PC-3 (cell line): ENCODE measurements around the gene MAST4. TPM values are rescaled to one million over a fixed set of nuclear protein-coding genes. Genes with fewer than 3 reads are reported as not detected.

ENCODE experiments used
- ATAC-seq: fragments of 200-7000 bp; cut with Tn5 transposase; 2 replicates; pipeline ENCODE4 v1.9.1; 2020; ENCODE audit warnings: mild to moderate bottlenecking, moderate library complexity
- BruUV-seq: library from RNA; stranded (reverse); fragments of 400-500 nt; replicated peaks from 2 replicates; lab custom pipeline; 2021; lab: Mats Ljungman, UMichigan
- CTCF ChIA-PET: fragments of 300-600 bp; sonication (Branson Sonifier 250); formaldehyde crosslinking; loops from one replicate; lab custom pipeline; 2022; ENCODE audit warnings: antibody characterized with exemption; lab: Charles Lee
- POLR2A ChIA-PET: fragments of 300-600 bp; sonication (Branson Sonifier 250); formaldehyde crosslinking; loops from one replicate; lab custom pipeline; 2022; ENCODE audit warnings: antibody characterized with exemption; ENCODE audit not compliant: unreplicated experiment; lab: Charles Lee
- DNase-seq: peaks from one replicate; pipeline ENCODE4 v3.0.0-alpha.2; 2015
- H2AFZ ChIP-seq: fragments of 300-600 bp; sonication (generic); 2 replicates; pipeline ENCODE4 v1.6.0; 2016; ENCODE audit warnings: antibody characterized with exemption, low read length
- H3F3A ChIP-seq: fragments of 300-600 bp; sonication (generic); one replicate; pipeline ENCODE4 v1.6.0; 2017; ENCODE audit warnings: antibody characterized with exemption, low read length, control low read depth, mild to moderate bottlenecking; ENCODE audit not compliant: unreplicated experiment
- H3K27ac ChIP-seq: fragments of 300-600 bp; sonication (generic); 2 replicates; pipeline ENCODE4 v1.5.1; 2016; ENCODE audit warnings: mild to moderate bottlenecking, low read length
- H3K27me3 ChIP-seq: fragments of 300-600 bp; sonication (generic); 2 replicates; pipeline ENCODE4 v1.6.1; 2016; ENCODE audit warnings: low read length, mixed read lengths
- H3K36me3 ChIP-seq: fragments of 300-600 bp; sonication (generic); 2 replicates; pipeline ENCODE4 v1.6.1; 2016; ENCODE audit warnings: low read depth, mixed run types, low read length, mixed read lengths
- H3K4me1 ChIP-seq: fragments of 300-600 bp; sonication (generic); 2 replicates; pipeline ENCODE4 v1.5.1; 2016; ENCODE audit warnings: low read length; ENCODE audit not compliant: insufficient read depth
- H3K4me2 ChIP-seq: fragments of 300-600 bp; sonication (generic); 2 replicates; pipeline ENCODE4 v1.6.0; 2016; ENCODE audit warnings: low read length
- H3K4me3 ChIP-seq: fragments of 300-600 bp; sonication (generic); 2 replicates; pipeline ENCODE4 v1.5.1; 2016; ENCODE audit warnings: mild to moderate bottlenecking, low read length, mixed read lengths
- H3K79me2 ChIP-seq: fragments of 300-600 bp; sonication (generic); 2 replicates; pipeline ENCODE4 v1.6.1; 2017; ENCODE audit warnings: low read length, mixed read lengths
- H3K9ac ChIP-seq: fragments of 300-600 bp; sonication (generic); 2 replicates; pipeline ENCODE4 v1.6.0; 2016; ENCODE audit warnings: mild to moderate bottlenecking, low read length
- H3K9me2 ChIP-seq: fragments of 300-600 bp; sonication (generic); replicated peaks from 2 replicates; pipeline ENCODE4 v1.6.1; 2016; ENCODE audit warnings: mixed run types, low read length, mixed read lengths
- H3K9me3 ChIP-seq: fragments of 300-600 bp; sonication (generic); 2 replicates; pipeline ENCODE4 v1.6.1; 2016; ENCODE audit warnings: low read length, mixed read lengths
- H4K20me1 ChIP-seq: fragments of 300-600 bp; sonication (generic); 2 replicates; pipeline ENCODE4 v1.6.1; 2016; ENCODE audit warnings: low read length, mixed read lengths
- CTCF ChIP-seq: fragments of 300-600 bp; sonication (generic); conservative IDR thresholded peaks from 2 replicates; pipeline ENCODE4 v1.5.1; 2017; ENCODE audit warnings: antibody characterized with exemption, low read depth, mild to moderate bottlenecking, low read length
- EZH2 ChIP-seq: fragments of 300-600 bp; sonication (generic); IDR thresholded peaks from one replicate; pipeline ENCODE4 v1.6.1; 2017; ENCODE audit warnings: antibody characterized with exemption, mild to moderate bottlenecking, low read length; ENCODE audit not compliant: unreplicated experiment
- EZH2phosphoT487 ChIP-seq: fragments of 300-600 bp; sonication (generic); IDR thresholded peaks from 2 replicates; pipeline ENCODE4 v1.6.1; 2018; ENCODE audit warnings: mild to moderate bottlenecking, antibody characterized with exemption, low read length, borderline replicate concordance
- intact Hi-C: fragments of 100-400 bp; cut with micrococcal nuclease; formaldehyde crosslinking; loops from 2 replicates; pipeline ENCODE4 v1.9.0; 2023
- total RNA-seq: library from RNA; depleted of rRNA; stranded (reverse); fragments of >200 nt; gene quantifications from 2 replicates; pipeline ENCODE4 v1.2.3, GENCODE V29; 2014

Gene MAST4
- total RNA-seq, 1 experiment from 2014 or later, result 7.9 TPM

DNA sequence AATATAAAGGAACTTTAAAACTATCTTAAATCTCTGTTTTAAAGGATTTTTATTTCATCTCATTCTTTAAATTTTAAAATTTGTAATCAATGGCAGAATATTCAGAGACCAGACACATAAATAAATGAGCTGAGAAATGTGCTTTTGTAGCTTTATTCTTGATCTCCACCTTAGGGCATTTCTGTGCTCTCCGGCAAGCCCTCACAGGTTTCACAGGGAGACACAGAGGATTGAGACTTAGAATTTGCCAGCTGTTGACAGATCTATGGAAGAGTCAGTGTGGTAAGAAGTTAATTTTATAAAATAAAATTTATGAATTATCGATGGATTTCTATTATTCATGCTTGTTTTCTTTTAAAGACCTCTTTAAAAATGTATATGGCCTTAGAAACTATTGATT lies 393.6 kb downstream of the MAST4 start:
- no peak for ATAC-seq

GRCh38 chr5:66991746-66992145 lies 395.6 kb downstream of the MAST4 start:
- POLR2A ChIA-PET, result no interaction called here
- CTCF ChIA-PET, result no interaction called here
- intact Hi-C loops, result no loop called here

More for the DNA sequence above, 393.6 kb downstream of the MAST4 start:
- no peak overlapping the region for H3K4me2 ChIP-seq
- TF ChIP-seq EZH2 (no peak), EZH2phosphoT487 (no peak), CTCF (no peak)
- no peaks in the 10 kb centered on the region for H3K9me3 ChIP-seq
- no peaks in the 10 kb centered on the region for H3K27me3 ChIP-seq
- H3K27ac ChIP-seq, result no peak overlapping the region
- H4K20me1 ChIP-seq, result no peaks in the 10 kb centered on the region
- no peaks in the 10 kb centered on the region for H3K36me3 ChIP-seq
- ChIA-PET POLR2A (no interaction called here), CTCF (no interaction called here)
- no peak overlapping the region for H2AFZ ChIP-seq
- peaks cover 16% of the 10 kb centered on the region for H3K4me1 ChIP-seq
- DNase-seq, result no peak
- no peaks in the 10 kb centered on the region for H3K9me2 ChIP-seq
- H3K9ac ChIP-seq, result no peak overlapping the region
- H3F3A ChIP-seq, result no peaks in the 10 kb centered on the region
- intact Hi-C loops, result loop anchor here (2.0 kb wide), 1 partner anchor 159 kb away; no protein-coding TSS in a partner anchor
- no peaks in the 10 kb centered on the region for H3K79me2 ChIP-seq
- no peak overlapping the region for H3K4me3 ChIP-seq
- BruUV-seq, result no TSS peak

More at GRCh38 chr5:66991746-66992145, 395.6 kb downstream of the MAST4 start:
- H3K4me3 ChIP-seq, result no peak overlapping the region
- ATAC-seq (no peak), DNase-seq (no peak)
- TF ChIP-seq CTCF, result no peak
- TF ChIP-seq EZH2, result no peak
- no peak for TF ChIP-seq EZH2phosphoT487
- H3K4me1 ChIP-seq, result peaks cover 22% of the 10 kb centered on the region
- no peaks in the 10 kb centered on the region for H4K20me1 ChIP-seq
- H3K27me3 ChIP-seq, result no peaks in the 10 kb centered on the region
- no TSS peak for BruUV-seq
- no peaks in the 10 kb centered on the region for H3K9me2 ChIP-seq
- H3K36me3 ChIP-seq, result no peaks in the 10 kb centered on the region
- H3K9me3 ChIP-seq, result no peaks in the 10 kb centered on the region
- H2AFZ ChIP-seq, result no peak overlapping the region
- no peak overlapping the region for H3K27ac ChIP-seq
- H3F3A ChIP-seq, result no peaks in the 10 kb centered on the region
- no peak overlapping the region for H3K4me2 ChIP-seq
- H3K79me2 ChIP-seq, result no peaks in the 10 kb centered on the region
- H3K9ac ChIP-seq, result no peak overlapping the region
